ENCODE measurements around the gene HES1.

The HES1 gene

DNA sequence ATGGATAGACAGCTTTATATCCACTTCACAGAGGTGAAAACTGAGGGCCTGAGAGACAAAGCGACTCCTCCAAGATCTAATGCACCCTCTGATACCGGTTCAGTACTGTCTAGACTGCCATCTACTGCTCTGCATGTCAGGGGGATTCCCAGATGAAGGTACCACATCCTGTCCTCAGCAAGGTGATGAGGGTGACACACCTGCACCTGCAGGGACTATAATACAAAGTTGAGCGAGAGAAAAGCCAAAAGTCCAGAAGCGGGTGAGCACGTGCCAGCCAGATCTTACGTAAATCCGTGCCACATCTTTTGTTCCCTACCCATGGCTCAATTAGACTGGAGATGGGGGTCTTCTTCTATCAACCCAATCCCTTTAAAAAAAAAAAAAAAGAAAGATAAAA lies 32.4 kb upstream of the HES1 start:
- DNase-seq, result no peak

DNA sequence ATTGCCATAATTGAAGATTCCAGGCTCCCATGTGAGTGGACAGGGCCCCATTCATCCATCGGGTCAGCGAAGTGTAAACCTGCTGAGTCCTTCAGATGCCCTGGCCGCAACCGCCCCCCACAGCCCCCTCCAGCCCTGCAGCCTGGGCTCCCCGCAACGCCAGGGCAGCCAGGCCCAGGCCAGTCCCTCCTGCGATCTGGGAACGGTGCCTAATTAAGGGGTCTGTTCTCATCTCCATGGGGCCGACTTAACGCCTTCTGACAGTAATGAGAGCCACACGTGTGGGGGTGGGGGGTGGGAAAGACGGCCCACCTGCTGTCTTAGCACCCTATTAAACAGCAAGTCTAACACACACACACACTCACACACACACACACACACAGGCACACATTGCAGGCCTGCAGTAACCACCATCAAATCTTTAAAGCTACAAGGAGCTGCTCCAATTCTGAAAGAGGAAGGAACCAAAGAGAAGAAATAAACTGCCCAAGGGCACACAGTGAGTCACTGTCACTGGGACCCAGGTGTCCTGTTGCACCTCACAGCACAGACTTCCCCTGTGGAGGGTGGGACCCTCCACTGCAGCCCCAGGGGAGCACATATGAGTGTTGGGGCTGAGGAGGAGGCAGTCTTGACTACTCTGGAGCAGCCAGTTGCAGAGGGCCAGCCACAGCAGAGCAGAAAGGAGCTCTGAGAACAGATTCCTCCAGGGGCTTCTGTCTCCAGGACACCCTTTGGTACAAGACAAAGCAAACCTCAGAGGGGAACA lies 31.8 kb upstream of the HES1 start:
- no peak for DNase-seq

DNA sequence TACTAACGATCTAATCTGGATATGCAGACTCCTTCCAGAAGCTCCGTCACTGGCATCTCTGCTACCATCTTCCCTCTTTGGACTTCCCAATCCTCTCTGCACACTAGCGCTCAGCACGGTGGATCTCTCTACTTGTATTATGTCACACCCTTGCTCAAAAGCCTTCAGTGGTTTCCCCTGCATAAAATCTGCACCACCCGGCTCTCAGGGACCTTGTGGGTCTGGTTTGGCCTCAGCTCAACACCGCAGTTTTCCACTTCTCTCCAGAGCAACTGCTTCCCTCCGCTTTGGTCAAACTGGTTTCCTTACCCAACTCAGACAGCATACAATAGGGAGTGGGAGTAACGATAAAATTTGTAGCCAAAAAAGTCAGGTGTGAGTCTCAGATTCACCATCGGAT lies 30.7 kb upstream of the HES1 start:
- no peak for DNase-seq

DNA sequence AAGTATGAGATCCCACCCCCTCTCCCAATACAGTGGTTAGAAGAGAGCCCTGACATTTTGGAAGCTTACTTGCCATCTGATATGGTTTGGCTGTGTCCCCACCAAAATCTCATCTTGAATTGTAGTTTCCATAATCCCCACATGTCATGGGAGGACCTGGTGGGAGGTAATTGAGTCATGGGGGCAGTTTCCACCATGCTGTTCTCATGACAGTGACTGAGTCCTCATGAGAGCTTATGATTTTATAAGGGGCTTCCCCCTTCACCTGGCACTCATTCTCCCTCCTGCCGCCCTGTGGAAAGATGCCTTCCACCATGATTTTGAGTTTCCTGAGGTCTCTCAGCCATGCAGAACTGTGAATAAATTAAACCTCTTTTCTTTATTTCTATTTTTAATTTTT lies 28.8 kb upstream of the HES1 start:
- no peak for DNase-seq

DNA sequence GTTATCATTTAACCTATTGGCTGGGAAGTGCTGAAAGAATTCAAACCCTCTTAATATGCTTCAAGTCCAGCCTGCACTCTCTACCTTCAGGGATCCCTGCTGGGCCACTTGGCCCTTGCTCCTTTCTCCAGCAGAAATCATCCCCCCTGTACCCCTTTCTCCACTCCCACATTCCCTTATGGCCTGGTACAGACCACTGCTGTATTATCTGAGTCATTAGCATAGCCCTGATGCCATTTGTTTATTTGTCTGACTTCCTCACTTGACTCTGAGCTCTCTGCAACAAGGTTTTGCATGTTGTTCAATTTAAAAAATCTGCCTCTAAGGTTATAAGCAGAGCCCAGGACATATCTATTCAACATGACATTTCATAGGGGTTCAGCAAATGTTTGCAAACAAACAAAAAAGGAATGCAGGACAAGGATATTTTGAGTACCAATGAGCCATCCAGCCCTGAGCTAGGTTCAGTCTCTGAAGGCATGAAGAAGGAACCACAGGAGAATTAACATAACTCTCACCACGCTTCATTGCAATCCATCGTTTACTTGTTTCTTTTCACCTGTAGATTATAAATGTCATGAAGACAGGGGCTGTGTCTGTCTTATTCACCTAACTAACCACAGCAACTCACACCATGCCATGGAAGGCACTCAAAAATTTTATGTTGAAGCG lies 26.6 kb upstream of the HES1 start:
- no peak for DNase-seq

DNA sequence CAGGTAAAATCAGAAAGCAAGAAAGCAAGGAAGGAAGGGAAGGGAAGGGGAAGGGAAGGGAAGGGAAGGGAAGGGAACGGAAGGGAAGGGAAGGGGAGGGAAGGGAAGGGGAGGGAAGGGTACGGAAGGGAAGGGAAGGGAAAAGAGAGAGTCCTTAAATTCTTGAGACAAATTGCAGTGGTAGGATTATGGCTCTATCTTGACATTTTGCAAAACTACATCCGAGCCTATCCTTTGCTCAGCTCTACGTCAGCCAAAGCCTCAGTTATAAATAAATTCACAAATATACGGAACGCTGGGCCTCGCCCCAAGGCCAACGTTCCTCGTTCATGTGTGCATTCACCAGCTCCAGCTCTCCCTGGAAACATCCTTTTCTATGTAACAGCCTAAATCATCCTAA lies 25.5 kb upstream of the HES1 start:
- DNase-seq, result no peak

DNA sequence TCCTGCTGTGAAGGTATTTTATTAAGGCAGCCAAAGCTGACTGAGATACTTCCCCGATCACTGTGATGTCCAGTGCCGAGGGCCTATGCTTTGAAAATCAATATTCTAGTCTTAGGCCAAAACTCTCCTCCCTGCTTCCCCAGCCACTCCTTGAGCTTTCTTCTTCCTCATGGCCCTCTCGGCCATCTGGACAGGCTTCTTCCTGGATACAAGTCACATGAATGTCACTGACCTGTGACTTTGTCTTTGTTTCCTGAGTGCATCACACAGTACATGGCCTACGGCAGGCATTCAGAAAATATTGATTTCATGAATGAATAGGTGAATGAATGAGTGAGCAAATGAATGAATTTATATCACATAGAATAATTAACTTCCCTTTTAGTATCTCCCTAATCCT lies 24.6 kb upstream of the HES1 start:
- DNase-seq, result no peak

DNA sequence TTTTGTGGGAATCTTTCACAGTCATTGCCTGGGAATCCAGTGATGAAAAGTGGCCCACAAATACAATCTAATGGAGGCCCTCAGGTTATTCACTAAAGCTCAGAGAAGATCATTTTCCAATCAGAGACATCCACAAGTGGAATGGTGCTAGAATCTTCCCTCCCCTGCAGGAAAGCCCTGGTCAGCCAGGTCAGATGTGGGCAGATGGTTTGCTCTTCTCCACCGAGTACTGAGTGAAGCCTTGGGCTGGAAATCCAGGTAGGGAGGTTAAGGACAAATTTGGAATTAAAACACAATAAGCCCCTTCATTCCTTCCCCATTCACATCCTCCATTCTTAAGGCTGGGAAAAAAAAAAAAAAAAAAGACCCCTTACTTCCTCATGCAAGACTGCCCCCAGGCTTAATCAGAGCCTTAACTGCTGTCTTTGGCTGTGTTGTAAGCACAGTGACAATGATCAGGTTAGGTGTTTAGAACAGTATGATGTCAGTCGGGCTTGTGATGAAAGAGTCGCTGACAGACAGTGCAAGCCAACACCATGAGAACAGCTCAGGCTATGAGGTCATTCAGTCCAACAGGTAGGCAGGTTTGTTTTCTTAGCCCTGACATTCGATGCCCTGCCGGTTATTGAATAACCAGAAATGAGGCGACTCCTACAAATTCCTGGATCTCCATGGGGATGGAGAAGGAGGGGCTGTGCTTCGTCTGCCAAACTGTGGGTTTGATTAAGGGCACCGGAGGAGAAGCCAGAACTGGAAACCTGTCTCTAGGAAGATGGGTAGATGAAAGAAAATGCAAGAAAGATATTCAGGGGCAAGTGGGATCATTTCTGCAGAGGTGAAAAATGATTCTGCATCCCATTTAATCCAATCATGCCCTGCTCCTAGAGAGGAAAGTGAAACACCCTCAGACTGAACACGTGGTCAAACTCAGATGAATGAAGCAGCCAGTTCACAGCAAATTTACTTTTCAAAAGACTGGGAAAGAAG lies 23.5 kb upstream of the HES1 start:
- DNase-seq, result peak; percentile 57

DNA sequence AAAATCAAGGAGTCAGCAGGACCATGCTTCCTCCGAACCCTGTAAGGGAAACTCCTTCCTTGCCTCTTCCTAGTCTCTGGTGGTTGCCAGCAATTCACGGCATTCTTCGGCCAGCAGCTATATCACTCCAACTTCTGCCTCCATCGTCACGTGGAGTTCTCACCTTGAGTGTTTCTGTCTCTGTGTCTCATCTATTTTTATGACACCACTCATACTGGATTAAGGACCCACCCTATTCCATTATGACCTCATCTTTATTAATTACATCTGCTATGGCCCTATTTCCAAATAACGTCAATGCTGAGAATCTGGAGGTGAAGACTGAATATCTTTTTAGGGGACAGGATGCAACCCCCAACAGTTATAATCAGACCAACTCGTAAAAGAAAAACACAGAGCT lies 21.8 kb upstream of the HES1 start:
- no peak for DNase-seq

DNA sequence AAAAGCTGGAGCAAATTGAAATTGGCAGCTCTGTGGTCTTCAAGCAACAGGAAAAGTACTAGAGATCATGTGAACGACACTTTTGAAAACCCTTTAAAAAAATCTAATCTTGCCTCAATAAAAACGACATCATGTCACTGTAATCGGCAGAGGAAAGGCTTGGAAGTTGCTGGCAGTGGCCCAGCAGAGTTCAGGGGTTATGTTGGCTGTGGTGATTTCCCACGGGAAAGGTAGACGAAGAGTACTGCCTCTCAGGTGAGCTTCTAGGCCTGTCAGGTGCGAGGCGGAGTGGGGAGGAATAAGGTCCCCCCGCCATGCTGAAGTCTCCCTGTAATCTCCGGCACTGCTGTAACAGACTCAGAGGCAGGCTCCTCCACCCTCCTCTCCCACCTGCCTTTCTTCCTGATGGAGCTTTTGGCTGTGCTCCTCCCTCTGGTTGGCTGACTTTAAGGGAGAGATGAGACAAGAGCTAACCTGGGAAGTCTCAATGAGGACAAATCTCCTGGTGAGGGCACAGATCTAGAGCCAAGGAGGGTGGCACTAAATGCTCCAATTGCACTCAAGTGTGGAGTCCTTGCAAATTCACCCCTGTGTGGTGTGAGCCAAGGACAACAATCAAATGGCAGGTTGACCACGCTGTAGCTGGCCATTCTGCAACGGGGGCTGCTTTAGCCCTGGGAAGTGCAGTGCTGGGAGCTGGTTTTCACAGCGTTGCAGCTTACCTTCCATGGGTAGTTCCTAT lies 18.7 kb upstream of the HES1 start:
- DNase-seq, result no peak

DNA sequence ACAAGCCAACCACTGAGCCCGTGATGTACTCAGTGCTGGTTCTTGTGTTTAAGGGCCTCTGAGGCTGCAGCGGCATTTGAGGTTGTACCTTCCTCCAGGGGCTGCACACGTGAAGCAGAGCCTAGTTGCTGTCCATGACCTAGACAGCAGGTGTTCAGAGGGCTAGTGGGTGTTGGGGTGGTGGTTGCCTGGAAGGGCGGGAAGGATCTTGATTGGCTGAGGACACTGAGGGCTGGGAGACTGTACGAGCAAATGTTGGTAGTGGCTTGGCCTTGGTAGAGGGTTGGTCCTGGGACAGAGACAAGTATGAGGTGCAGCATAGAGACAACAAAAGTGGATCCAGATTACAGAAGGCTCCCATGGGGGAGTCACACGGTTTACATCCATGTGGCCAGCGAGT lies 17.0 kb upstream of the HES1 start:
- no peak for DNase-seq

DNA sequence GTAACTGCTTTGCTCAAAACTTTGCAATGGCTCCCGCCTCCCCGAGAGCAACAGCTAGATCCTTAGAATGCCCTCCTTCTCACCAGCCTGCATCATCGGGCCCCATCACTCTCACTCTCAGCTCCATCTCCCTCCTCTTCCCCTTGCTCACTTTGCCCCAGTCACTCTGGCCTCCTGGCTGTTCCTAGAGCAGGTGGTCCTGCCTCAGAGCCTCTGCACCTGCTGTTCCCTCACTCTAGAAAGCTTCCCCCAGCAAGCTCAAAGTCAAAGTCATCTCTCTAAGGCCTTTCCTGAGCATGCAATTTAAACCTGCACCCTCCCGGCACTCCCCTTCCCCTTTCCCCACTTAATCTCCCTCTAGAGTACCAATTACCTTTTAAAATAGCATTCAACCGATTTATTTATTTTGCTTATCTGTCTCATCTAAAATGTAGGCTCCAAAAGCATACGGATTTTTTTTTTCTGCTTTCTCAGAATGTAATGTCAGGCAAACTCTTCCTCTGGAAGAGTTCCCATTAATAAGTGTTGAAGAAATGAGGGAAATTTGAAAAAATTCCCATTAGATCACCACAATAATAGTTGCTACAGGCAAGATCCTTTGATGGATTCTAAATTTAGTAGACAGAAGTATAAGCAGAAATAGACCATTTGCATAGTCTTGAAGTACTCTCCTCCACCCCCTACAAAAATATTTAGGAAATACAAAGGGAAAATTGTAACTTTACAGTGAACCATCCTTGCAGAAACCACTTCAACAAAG lies 15.9 kb upstream of the HES1 start:
- DNase-seq, result no peak

DNA sequence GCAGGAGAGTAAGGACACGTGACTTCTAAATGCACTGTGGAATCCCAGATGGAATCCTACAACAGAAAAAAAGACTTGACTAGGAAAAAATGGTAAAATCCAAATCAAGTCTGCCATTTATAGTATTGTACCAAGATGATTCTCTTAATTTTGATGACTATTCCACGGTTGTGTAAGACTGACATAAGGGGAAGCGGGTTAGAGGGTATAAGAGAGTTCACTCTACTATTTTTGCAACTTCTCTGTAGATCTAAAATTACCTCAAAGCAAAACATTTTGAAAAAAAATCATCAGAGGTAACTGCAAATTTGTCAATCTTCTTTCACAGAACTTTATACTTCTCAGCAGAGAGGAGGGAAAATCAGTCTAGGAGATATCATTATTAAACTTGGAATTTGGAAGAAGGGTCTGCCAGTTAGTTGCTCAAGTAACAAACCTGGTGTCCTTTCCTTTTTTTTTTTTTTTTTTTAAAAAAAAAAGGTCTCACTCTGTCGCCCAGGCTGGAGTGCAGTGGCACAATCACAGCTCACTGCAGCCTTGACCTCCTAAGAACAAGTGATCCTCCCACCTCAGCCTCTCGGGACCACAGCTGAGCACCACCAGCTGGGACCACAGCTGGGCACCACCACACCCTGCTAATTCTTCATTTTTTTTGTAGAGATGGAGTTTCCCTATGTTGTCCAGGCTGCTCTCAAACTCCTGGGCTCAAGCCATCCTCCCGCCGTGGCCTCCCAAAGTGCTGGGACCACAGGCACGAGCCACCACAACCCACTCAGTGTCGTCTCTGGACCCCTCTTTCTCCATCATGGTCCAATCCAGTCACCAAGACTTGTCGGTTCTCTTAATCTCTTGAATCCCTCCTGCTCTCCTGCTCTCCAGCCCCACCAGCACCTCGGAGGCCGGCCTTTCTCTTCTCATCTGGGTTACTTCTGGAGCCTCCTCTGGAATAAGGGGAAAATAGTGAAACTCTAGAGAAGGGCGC lies 14.9 kb upstream of the HES1 start:
- DNase-seq, result no peak

DNA sequence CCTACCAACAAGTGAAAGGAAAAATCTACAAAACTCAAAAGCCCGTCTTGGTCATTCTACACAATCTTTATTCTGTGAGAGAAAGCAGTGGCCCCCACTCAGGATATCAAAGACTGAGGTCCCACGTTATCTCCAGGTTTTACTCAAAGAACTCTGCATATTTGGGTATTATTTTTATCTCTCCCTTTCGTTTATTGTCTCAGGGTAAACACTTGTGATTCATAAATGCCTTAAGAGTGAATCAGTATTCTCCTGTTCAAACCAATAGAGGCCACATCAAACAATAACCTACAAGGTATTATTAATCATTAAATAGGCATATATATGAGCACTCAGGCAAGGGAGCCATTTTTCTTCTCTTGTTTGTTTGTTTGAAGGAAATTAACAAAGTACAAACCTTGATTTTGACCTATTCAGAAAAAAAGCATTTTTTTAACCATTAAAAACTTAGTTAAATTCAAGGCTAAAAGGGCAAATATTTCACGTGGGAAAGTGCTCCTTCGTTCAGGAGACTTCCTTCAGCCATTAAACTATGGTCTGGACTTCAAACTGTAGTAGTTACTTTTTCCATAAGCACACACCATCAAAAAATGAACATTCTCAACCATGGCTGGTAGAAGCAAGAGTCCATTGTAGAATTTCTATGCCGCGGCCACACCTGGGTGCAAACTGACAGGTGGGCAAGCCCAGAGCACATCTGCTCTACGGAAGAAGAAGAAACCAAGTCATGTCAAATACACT lies 13.9 kb upstream of the HES1 start:
- peak; percentile 64 for DNase-seq

DNA sequence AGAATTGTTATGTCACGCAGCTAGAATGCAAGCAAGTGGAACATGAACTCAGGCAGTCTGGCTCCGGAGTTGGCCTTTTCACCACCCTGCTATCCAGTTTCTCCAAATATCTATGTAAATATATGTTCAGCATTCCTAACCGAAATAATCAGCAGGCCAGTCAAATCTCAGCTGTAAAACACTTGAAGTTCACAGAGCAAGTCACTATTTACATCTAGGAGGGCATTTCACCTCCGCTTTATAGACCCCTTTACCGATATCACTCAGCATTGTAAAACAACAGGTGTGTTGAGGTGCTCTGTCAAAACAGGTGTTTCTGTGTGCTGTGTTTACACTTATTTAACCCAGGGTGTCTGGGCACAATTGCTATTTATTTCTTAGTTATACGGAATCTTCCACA lies 12.2 kb upstream of the HES1 start:
- DNase-seq, result no peak

DNA sequence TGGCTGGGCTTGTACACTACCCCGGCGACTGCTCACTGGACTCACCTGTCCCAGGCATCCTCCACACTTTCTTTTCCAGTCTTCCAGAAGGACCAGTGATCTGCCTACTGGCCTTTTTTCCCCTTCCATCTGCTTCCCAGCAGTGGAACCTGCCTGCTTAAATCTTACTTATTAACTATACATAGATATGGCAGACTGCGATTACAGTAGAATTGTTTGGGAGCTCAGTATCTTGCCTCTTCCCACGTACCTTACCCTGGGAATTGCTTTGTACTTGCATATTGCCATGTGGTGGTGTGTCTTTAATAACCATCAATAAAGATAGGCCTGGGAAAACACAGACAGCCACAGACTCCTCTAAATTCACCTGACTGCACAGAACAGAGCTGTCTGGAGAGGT lies 11.8 kb upstream of the HES1 start:
- DNase-seq, result no peak

DNA sequence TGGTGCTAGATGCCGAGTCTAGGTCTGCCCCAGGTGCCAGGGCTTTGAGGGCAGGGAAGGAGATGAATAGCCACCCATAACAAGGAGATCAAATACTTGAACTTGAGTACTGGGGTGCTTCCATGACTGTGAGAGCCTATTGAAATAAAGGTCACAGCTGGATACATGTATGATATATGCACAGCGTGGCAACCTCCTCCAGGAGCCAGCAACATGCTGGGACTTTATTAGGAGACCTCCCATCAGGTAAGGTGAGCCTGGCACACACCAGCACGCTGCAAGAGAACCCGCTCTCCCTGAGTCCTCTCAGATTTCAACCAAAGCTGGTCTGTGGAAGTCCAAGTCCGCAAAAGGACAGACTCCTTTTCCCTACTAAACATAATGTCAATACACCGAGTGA lies 10.5 kb upstream of the HES1 start:
- DNase-seq, result no peak

DNA sequence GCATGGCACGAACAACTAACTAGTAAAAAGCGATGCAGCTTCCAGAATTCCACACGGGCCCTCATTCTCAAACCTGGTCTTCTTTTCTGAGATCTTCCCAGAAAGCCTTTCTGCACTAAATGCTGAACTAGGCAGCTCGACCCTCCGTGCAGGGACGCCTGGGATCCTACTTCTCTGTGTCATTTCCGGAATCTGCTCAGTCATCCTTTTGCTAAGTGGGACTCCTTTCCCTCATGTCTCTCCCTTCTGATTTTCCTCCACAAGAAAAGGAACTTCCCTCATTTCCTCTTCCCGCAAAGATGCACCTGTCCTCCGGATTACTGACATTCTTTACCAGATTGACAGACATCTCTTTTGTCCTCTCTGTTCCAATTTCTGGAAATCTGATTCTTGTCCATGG lies 9.2 kb upstream of the HES1 start:
- DNase-seq, result no peak

DNA sequence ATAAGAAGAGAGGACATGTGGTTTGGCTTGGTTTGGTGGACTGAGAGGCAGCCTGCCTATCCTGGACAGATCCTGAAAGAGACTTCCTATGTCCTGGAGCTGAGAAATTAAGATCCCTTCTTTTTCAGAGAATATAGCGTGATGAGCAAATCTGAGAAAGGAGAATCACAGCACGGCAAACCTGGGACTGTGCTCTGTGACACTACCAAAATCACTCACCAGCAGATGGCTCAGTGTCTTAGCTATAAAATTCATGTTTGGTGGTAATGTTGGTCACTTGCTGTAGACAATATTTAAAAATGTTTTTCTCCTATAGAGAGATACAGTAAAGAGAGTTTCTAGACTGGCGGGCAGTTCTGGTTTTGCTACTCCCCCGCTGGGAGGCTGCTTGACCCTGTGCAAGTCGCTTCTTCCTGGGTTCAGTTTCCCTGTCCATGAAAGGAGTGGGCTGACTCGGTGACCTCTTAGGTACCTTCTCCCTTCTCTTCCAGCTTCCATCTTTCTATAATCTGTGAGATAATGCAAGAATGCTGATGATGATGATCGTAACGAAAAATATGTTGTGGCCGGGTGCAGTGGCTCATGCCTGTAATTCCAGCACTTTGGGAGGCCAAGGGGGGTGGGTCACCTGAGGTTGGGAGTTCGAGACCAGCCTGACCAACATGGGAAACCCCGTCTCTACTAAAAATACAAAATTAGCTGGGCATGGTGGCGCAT lies 7.6 kb upstream of the HES1 start:
- DNase-seq, result peak; percentile 61
